GM21528 (cell line): ENCODE data around the gene ADAMTS2.
"Not testable (repeated sequence)": the region's sequence is repeated elsewhere in the genome, so short reads cannot be mapped to it uniquely, and the experiment has no call there.

Source experiments
- ATAC-seq: cut with Tn5 transposase; IDR thresholded peaks from one replicate; pipeline ENCODE4 v1.9.1; 2021; ENCODE audit warnings: mild to moderate bottlenecking, moderate library complexity; ENCODE audit not compliant: unreplicated experiment, low FRiP score

The ADAMTS2 gene

GRCh38 chr5:179122411-179123108 is 222.7 kb downstream of the ADAMTS2 start:
- no peak for ATAC-seq

- no peak for ATAC-seq
Measured at GRCh38 chr5:179121667-179122111, 223.6 kb downstream of the ADAMTS2 start.

- no peak for ATAC-seq
Measured at GRCh38 chr5:179120951-179121666, 224.2 kb downstream of the ADAMTS2 start.

- ATAC-seq: no peak
Measured at GRCh38 chr5:179120421-179120861, 224.8 kb downstream of the ADAMTS2 start.

GRCh38 chr5:179119415-179120170 is 225.7 kb downstream of the ADAMTS2 start:
- ATAC-seq: no peak

- no peak for ATAC-seq
Measured at GRCh38 chr5:179118756-179119414, 226.4 kb downstream of the ADAMTS2 start.

GRCh38 chr5:179118338-179118737 is 226.9 kb downstream of the ADAMTS2 start:
- ATAC-seq: no peak

GRCh38 chr5:179115845-179116524 is 229.3 kb downstream of the ADAMTS2 start:
- no peak for ATAC-seq

GRCh38 chr5:179115307-179115706 is 230.0 kb downstream of the ADAMTS2 start:
- ATAC-seq: no peak

GRCh38 chr5:179114756-179115155 is 230.5 kb downstream of the ADAMTS2 start:
- ATAC-seq: no peak

GRCh38 chr5:179113945-179114641 is 231.2 kb downstream of the ADAMTS2 start:
- ATAC-seq: no peak

GRCh38 chr5:179113143-179113530 is 232.1 kb downstream of the ADAMTS2 start:
- no peak for ATAC-seq

- ATAC-seq: no peak
Measured at GRCh38 chr5:179112469-179113142, 232.7 kb downstream of the ADAMTS2 start.

- ATAC-seq: no peak
Measured at GRCh38 chr5:179111267-179112207, 233.7 kb downstream of the ADAMTS2 start.

GRCh38 chr5:179110528-179110927 is 234.7 kb downstream of the ADAMTS2 start:
- ATAC-seq: no peak

- ATAC-seq: not testable (repeated sequence)
Measured at GRCh38 chr5:179101282-179101681, 244.0 kb downstream of the ADAMTS2 start.

- ATAC-seq: no peak
Measured at GRCh38 chr5:179089502-179089901, 255.8 kb downstream of the ADAMTS2 start.

- no peak for ATAC-seq
Measured at GRCh38 chr5:179080724-179081123, 264.5 kb downstream of the ADAMTS2 start.
